ENCODE data around the gene CSNK1E.

The CSNK1E gene

DNA sequence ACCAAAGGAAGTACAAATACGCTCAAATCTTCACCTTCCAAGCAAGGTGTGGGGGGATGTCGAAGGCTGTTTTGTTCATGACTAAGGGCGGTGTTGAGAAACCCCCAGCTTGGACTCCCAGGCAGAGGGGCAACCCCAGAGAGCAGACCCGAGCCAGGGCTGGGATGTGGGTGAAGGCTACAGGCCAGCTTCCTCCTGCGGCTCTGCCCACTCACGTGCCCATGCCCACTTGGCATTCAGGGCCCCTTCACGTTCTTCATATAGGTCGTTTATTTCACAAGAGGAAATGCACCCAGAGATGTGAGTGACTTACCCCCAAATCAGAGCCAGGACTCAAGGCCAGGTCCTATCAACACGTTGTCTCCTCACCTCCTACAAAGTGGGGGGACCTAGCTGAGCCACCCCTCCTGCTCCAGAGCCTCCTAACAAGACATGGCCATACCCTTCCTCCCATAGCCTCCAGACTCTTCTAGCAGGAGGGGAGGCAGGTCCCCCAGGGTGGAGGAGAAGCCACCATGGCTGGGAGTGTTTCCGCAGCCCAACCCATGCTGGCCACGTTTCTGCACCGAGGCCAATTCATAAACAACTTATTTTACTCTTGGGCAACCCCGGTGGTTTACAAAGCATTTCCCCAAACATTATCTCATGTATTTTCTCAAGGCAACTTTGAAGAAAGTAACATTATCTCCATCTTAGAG is 66.4 kb downstream of the CSNK1E start:
- in situ Hi-C loops (cut with HindIII; ENCODE audit: low sequenced_read_pairs): no loop called here

DNA sequence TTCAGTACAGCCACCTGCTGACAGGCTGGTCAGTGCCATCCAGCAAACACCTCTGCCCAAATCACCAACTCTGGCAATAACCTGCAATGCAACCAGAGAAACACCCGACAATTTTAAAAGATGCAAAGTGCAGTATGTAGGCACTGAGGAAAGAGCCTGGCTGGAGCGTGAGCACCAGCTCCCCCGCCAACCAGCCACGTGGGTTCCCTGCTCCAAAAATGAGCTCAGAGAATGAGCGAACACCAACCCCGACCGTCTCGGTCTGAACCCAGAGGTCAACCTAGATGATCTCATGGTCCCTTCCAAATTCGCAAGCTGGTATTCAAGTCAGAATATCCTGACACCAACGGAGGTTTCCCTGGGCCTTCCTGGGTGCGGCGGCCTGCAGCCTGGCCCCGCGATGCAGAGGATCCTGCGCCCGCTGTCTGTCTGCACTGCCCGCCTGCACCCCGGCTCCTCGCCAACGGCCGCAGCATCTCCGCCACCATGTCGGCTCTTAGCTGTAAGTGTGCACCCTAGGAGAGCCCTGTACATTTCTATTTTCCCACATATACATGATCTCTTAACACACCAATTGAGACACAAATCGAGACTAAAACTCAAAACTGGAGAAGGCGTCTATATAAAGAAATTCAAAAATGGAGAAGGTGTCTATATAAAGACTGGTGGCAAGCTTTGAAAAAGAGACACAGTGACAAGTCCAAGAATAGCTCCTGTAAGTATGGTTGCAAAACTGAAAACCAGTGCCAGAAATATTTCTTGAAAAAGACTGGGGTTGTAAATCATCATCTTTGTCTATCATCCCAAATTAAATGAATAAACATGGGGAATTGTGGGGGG is 67.2 kb downstream of the CSNK1E start:
- in situ Hi-C loops (cut with HindIII; ENCODE audit: low sequenced_read_pairs): no loop called here

DNA sequence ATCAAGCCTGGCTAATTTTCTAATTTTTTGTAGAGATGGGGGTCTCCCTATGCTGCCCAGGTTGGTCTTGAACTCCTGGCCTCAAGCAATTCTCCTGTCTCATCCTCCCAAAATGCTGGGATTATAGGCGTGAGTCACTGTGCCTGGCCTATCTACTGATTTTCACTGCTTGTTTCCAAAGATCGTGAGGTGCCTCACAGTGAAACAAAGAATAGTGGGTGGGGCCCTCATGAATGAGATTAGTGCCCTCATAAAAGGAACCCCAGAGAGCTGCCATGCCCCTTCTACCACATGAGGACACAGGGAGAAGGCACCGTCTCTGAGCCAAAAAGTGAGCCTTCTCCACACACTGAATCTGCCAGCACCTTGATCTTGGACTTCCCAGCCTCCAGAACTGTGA is 67.9 kb downstream of the CSNK1E start:
- in situ Hi-C loops (cut with HindIII; ENCODE audit: low sequenced_read_pairs): no loop called here

DNA sequence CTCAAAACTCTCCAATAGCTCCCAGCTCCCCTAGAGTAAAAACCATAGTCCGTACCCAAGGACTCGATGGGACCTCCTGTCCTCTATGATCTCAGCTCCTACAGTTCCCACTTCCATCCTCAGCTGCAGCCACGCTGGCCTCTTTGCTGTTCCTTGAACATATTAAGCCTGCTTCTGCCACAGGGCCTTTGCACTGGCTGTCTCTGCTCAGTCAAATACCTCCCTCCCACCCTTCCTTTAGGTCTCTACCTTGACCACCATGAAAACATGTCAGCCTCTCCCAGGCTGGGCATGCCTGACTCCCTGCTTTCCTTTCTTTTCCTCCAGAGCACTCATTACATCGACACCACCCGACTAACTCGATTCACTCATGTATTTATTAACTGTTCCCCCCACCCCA is 69.0 kb downstream of the CSNK1E start:
- in situ Hi-C loops (cut with HindIII; ENCODE audit: low sequenced_read_pairs): no loop called here

DNA sequence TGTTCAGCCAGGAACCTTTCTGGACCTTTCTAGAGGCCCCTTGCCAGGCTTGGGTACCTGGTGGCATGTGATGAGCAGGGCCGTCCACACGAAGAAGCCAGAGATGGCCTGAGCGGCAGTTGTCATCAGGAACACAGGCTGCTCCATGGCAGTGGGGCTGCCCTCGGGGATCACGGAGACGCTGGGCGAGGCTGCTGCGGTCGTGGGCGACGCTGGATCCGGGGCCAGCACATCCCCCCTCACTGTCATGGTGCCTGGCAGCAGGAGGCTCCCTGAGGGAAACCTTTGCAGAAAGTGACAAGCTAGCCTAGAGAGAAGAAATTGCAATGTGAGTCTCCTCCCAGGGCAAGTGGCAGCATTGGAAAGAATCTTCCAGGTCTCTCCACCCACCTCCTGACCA is 69.5 kb downstream of the CSNK1E start:
- in situ Hi-C loops (cut with HindIII; ENCODE audit: low sequenced_read_pairs): no loop called here

DNA sequence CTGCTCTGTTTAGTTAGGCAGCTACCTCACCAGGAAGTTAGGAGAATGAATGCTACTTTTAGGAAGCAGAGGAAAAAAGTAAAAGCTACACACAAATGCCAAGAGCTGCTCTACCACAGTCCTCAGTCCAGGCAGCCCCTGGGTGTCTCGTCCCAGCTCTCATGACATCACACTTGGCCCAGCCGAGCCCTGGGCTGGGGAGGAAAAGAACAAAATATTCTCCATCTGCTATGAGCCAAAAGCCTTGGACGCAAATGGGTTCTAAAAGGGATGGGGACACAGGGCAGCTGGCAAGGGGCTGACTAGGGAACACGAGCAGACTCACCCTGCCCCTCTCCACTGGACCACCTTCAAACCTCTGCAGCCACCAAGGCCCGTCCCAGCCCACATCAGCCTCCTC is 70.5 kb downstream of the CSNK1E start:
- in situ Hi-C loops (cut with HindIII; ENCODE audit: low sequenced_read_pairs): no loop called here

DNA sequence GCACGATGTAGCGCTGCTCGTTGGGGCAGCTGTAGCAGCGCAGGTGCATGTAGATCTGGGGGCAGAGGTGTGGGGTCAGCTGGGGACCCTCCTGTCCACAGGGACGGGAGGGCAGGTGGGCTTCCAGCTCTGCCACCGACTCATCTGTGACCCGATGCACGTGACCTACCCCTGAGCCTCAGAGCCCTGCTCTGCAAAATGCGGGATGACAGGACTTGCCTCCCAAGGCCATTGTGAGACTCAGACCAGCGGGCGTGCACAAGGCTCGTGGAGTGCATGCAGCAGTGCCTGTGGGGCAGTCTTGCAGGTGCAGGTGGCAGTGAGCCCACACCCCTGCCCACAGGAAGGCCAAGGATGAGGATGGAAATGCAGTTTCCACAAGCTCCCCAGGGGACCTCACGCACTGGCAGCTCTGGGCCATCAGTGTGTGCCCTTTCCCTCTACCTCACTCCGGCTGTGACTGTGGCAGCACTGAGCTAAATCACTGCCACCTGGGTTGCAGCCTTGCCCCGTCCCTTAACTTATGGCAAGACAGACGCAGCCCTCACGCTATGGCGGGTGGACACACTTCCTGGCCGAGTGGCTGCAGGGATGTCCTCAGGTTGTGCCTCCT is 71.1 kb downstream of the CSNK1E start:
- in situ Hi-C loops (cut with HindIII; ENCODE audit: low sequenced_read_pairs): no loop called here

DNA sequence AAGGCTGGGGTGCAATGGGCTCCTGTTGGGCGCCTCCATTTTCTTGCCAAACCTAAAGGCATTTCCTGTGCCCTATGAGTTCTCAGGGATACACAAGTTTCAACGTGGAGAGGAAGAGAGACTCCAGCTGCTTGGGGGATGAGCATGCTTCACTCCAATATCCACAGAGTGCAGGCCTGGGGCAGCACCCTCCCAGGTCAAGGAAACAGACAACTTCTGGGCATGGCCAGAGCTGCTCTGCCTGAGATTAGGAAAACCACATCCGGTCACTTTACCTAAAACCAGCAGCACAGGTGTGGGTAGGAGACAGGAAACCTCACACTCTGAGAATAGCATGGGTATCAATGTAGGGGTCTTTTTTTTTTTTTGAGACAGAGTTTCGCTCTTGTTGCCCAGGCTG is 73.1 kb downstream of the CSNK1E start:
- in situ Hi-C loops (cut with HindIII; ENCODE audit: low sequenced_read_pairs): no loop called here

DNA sequence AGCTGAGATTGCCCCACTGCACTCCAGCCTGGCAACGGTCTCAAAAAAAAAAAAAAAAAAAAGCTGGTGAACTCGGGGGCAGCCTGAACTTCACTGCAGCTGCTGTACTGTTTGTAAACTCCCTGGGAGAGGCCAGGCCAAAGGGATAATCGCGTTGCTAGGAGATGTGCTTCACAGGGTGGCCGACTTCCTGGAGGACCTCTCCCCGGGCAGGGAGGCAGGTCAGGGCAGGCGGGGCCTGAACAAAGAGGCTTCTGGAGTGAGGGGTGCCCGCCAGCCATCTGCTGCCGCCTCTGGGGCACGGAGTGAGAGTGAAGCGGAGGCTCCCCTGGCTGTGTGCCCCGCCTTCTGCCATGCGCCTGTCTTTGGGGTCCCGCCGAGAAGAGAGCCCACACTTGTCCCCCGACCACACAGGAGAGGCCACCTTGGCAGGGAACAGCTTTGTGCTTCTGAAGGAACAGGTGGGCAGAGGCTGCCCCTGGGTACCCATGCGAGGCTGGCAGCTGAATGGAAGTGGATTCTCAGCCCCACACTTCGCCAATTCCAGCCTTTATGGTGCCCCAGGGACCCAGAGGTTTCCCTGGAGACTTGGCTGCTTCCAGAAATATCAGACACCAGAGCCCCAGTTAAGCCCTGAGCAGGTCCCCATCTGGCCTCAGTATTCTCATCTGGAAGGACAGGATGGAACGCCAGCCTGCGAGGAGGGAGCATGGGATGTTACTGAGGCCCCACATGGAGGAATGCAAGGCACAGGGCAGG is 74.0 kb downstream of the CSNK1E start:
- in situ Hi-C loops (cut with HindIII; ENCODE audit: low sequenced_read_pairs): no loop called here

DNA sequence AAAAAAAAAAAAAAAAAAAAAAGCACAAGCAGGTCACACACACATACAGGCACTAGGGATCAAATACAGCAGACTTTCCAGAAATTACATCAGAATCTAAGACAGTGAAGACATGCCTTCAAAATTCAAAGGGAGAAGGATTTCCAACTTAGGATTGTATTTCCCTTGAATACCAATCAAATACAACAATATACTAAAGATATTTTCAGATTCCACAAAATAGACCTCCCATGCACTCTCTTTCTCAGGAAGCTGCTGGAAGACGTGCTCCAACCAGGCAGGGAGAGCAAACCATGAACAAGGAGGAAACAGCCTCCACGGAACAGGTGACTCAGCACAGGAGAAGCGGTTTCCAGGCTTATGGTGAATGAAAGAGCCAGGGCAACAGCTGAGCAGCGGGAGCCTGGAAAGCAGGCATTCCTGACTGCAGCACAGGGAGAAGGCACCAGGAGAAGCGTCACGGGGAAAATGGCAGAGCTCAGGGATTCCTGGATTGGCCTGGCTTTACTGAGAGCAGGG is 76.4 kb downstream of the CSNK1E start:
- in situ Hi-C loops (cut with HindIII; ENCODE audit: low sequenced_read_pairs): no loop called here

Measured in DLD1 (cell line).